Measurements from ENCODE around the gene KIF3A.
"Not testable (repeated sequence)": the region's sequence is repeated elsewhere in the genome, so short reads cannot be mapped to it uniquely, and the experiment has no call there.

KIF3A gene

DNA sequence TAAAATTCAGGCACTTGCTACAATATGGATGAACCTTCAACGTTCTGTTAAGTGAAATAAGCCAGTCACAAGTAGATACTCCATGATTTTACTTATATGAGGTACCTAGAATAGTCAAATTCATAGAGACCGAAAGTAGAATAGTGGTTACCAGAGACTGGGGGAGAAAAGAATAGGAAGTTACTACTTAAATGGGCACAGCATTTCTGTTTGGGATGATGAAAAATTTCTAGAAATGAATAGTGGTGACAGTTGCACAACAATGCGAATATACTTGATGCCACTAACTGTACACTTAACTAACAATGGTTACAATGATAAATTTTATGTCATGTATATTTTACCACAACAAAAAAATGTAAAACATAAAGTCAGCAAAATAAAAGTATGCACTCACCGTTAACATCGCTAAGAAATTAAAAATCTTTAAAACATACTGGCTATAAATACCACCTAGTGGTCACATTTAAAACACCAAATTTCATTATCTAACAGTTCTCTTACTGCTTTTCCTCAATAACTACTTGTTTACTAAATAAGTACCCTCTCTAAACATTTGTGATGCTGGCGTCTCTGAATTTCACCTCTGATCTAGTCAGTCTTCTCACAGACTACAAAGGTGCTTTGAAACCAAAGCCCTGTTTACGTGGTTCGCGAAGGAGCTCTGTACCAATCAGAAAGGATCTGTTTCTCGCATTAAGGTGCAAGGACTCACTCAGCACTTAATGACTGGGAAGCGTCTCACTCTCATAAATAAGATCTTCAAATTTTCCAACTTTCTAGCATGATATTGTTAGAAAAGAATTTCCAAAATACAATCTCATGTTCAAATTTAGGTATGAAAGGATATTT lies 22.7 kb downstream of the KIF3A start:
- DNase-seq: no peak

DNA sequence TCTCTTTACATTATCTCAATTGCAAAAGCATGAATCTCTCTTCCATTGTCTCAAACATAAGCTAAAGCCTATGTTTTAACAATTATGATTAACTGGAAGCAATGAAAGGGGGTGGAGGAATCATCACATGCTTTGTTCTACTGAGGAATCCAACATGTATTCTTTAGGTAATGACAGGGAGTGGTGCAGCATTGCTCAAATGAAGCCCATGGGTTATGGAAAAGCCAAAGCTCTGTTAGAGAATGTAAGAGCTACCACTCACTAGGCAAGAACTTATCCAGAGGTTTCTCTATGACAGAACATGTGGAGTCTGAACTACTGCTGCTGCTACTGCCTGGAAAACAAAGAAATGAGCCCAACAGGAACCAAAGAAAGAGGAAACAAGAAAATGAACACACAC lies 28.7 kb downstream of the KIF3A start:
- no peak for DNase-seq

DNA sequence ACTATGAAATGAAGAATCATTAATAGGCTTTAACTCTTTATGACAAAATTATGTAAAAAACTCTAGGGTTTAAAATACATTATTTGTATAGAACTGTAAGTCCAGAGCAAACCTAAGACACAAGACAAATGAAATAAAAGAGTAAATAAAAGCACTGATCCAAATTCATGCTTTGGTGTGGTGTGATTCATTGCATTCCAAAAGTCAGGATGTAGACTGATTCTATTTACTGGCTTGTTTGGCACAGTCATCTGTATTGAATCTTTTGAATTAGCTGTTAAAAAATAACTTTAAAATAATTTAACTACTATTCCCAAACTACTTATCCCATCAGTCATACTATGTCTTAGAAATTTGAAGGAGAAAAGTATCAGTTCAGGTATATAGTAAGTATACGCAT lies 32.5 kb downstream of the KIF3A start:
- no peak for DNase-seq

DNA sequence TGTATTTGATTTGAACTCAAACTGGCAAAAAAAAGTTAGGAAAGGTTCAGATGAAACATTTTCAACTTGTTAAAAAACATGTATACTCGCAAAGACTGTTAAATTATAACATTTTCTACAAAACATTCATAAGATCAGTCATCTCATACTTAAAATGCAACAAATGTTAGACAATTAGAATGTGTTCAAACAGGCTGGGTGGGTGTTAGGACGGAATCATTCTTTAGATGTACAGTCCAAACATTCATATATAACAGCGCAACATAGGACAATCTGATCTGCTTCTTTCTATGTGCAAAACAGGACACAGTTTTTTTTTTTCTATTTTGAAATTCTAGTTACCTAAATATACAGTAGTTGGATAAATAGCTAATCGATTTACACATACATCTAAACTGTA lies 41.4 kb downstream of the KIF3A start:
- DNase-seq: no peak

DNA sequence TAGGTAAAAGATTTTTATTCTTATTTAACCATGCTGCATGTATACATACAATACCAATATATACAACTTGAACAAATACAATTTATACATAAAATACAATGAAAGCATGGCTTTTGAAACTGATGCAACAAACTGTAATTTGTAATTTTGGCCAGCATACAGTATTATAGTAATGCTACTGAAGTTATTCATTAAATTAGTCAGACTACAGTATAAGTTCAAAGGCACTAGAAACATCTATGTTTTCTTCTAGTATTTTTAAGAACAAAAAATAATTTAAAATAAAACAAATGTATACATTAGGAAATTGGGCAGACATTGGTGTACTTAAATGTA lies 44.7 kb downstream of the KIF3A start:
- DNase-seq: no peak

DNA sequence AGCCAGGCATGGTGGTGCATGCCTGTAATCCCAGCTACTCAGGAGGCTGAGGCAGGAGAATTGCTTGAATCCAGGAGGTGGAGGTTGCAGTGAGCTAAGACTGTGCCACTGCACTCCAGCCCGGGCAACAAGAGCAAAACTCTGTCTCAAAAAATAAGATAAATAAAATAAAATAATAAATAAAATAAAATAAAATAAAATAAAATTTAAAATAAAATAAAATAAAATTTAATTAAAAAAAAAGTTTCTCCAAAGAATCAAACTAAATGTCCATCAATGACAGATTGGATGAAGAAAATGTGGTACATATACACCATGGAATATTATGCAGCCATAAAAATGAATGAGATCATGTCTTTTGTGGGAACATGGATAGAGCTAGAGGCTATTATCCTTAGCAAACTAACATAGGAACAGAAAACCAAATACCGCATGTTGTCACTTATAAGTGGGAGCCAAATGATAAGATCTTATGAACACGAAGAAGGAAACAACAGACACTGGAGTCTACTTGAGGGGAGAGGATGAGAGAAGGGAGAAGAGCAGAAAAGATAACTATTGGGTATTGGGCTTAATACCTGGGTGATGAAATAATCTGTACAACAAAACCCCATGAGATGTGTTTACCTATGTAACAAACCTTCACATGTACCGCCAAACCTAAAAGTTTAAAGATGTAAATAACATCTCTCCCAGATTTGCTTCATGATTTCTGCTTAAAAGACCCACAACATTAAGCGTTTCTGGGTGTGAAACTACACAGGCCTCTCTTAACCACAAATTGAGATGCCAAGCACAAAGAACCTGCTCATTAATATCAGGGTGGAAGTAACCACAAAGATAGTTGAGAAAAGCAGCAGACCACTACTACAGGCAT lies 45.4 kb downstream of the KIF3A start:
- not testable (repeated sequence) for DNase-seq

DNA sequence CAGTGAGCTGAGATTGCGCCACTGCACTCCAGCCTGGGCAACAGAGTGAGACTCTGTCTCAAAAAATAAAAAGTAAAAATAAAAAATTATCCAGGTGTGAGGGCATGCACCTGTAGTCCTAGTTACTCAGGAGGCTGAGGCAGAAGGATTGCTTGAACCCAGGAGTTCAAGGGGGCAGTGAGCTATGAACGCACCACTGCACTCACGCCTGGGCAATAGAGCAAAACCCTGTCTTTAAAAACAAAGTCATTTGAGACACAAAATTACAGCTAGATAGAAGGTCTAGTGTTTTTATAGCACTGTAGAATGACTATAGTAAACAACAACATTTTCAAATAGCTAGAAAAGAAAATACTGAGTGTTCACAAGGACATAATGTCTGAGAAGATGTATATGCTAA lies 47.2 kb downstream of the KIF3A start:
- DNase-seq: no peak

DNA sequence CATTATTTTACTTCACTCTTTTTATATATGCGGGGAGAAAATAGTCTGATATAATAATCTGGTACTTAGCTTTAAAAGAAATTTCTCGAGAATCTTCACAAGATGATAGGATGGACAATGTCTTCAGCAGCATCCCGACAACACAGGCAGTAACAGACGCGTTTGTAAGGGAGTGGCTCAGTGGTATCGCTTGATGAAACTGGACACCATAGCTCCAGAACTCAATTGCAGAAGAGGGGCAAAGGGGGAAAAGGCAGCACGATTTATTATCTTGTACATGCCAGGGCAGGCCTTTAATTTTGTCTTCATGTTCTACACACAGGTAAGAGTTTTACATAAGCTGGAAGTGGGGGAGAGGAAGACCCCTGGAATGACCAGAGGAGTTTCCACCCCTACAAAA lies 47.8 kb downstream of the KIF3A start:
- DNase-seq: no peak

DNA sequence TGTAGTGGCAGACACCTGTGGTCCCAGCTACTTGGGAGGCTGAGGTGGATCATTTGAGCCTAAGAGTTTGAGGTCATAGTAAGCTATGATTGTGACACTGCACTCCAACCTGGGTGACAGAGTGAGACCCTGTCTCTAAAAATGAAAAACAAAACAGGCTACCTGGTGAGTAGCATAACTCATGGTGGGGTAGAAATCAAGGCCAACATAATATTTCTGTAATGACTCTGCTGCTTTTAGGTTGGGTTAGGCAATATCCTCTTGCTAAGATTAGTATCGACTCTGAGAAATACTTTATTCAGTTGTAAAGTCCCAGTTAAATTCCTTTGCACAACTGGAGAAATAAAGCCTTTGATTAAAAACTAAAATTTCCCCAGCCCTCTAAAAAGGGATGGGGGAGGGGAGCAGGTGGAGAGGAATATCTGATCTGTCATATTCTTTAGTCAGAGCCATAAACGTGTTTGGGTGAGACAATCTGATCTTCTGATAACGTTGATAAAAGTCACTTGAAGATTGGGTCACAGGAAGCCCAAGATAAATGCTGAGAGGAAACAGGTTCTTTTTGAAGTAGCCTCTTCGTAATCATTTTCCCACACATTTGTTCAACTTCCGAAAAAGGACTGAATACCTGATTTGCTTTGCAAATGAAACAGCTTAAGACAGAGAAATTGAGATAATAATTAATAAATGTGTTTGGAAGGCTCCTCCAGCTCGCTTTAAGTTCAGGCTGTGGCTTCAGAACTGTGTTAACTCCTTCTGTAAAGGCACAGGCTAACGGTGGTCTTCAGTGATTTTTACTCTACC lies 48.6 kb downstream of the KIF3A start:
- no peak for DNase-seq

DNA sequence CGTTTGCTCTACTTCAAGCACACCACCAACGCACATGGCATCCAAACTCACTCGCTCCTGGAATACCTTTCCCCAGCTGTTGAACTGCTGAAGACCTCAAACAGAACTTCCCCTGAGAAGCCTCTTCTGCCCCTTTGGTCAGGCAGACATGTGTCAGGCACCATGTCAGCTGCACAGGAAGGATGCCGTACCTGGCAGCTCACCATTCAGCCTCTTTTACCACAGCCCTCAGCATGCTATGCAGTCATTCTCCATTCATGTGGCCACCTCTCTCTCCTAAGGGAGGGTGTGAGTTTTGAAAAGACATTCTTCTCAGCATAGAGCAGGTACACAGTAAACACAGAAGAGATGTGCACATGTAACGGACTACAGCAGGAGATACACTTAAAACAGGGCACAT lies 49.4 kb downstream of the KIF3A start:
- DNase-seq: no peak

DNA sequence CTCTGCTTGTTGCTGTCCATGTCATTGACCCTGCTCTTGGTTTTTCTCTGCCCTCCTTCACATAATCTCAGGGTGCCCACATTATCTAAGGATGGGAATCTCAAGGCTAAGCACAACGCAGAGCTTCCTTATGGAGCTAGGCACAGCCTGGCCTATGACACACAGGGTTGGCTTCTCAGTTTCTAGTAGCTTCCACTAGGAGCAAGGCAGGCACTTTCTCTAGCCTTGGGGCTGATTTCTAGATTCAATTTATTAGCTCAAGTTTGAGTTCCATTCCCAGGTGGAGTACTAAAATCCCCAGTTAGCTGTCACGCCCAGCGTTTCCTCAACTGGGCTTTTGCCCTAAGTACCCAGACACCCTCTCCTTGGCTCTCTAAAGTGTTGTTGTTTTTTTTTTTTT lies 51.2 kb downstream of the KIF3A start:
- DNase-seq: no peak

DNA sequence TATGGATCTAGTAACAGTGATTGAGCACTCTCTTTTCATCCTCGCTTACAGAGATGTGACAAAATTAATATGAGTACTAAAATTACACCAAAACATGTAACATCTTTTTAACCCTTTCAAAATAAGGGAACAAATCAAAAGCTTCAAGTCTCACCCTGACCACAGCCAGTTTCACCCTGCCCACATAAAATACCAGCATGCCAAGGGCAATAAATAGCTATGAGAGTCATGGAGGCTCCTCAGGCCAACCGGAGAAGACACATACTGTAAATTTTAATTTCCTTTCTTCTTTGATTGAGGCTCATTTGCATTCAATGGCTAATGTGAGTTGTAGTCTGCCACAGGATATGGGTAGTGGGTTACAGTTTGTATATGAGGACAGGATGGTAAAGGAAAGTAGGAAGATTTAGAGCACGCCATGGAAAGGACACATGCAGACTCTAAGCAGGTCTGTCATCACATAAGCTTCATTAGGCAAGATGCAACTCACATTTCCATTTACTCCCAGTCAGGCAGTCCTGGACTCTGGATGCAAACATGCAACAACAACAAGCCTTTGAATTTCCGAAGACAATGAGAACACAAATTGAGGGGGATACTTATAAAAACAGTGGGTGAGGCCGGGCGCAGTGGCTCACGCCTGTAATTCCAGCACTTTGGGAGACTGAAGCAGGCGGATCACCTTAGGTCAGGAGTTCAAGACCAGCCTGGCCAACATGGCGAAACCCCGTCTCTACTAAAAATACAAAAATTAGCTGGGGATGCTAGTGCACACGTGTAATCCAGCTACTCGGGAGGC lies 52.2 kb downstream of the KIF3A start:
- DNase-seq: no peak

DNA sequence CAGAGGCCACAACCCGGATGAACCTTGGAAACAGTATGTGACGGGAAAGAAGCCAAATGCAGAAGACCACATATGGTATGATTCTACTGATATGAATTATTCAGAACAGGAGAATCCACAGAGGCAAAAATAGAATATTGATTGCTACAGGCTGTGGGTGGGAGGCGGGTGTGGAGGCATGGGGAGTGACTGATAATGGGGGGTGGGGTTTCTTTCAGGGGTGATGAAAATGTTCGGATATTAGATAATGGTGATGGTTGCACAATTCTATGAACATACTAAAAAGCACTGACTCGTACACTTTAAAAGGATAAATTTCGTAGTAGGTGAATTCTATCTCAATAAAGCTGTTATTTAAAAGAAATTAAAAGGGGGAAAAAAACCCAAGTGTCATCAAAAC lies 52.9 kb downstream of the KIF3A start:
- no peak for DNase-seq

DNA sequence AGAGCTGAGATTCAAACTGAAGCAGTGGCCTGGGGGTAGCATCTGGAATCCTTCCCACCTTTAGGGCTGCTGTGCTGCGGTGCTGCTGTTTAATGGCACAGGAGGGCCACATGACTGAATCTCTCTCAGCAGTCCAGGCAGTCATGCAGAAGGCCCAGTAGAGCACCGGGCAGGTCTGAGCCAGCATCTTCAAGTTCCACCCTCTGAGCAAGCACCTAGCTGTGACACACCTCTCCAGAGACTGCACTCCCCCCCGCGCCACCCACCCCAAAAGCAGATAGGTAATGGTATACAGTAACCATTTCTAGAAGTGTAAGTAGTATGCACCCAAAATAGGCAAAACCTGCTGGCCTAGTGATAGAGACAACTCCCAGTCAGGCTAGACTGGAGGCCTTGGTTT lies 55.4 kb downstream of the KIF3A start:
- DNase-seq: no peak

DNA sequence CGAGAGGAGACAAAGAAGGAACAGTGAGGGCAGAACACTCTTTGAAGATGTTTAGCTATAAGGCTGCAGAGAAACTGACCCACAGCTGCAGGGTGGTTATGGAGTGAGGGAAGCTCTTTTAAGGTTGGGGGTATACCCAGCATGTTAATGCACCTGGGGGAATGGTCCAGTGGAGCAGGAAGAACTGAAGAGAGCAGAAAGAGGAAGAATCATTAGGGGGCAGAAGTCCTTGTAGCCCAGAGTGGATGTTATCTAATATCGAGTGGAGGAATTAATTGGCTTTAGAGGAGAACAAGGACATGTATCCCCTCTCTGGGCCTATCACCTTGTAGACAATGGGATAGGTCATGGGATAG lies 55.9 kb downstream of the KIF3A start:
- no peak for DNase-seq

DNA sequence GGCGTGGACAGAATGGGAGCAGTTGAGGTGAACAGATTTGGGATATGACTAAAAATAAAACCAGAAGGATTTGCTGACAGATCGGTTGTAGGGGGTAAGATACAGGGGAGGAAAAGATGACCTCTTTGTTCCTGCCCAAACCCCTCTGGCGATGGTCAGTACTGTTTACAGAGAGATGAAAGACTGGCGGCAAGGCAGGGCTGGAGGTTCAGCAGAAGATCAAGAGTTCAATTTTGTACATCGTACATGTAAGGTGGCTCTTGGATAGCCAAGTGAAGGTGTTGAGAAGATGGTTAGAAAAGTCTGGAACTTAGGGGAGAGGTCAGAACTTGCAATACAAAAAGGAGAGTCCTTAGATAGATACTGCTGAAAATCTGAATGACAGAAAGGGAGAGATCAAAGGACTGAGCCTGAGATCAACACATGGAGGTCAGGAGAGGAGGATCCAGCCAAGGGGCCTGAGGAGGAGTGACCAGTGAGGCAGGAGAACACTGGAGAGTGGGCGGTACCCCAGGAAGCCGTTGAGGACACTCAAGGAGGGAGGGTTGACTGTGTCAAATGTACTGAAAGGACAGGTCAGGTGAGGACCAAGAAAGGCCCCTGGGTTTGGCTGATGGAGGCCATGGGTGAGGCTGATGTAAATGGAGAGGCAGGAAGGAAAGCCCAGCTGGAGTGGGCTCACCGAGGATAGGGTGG lies 56.4 kb downstream of the KIF3A start:
- DNase-seq: no peak

DNA sequence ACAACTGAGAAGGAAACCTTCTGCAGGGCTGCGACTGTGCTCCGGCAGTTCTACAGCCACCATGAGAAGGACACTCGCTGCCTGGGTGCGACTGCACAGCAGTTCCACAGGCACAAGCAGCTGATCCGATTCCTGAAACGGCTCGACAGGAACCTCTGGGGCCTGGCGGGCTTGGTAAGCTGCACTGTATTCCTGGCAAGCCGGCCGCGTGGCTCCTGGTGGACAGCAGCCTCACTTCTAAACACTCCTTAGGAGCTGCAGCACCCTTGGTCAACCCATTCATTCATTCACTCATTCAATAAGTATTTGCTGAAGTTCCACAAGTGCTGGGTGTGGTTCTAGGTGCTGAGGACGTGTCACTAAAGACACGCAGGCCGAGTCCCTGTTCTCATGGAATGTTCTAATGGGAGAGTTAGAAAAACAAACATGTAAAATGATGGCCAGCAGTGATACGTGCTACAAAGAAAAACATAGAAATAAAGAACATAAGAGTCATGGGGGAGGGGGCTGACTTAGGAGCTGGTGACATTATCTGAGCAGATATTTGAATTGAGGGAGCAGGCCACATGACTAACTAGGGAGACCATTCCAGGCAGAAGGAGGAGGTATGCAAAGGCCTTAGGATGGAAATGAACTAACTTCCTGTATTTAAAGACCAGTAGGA lies 57.5 kb downstream of the KIF3A start:
- no peak for DNase-seq

DNA sequence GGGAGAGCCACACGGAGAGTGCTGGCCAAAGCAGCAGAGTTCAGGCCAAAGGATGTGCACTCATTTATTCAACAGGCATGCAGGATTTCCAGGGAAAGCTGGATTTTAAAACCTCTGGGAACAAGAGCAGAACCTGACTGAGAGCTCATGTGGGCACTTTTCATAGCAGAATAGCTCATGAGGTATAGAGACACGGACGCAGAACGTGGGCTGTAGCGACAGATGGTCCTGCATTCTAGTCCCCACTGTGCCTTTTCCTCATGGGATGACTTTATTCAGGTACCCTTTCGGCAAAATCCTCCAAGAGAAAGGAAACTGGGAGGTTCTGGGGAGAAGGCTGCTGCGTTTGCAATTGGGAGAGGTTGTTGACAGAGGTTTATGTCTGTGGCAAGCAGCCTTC lies 58.2 kb downstream of the KIF3A start:
- DNase-seq: no peak

DNA sequence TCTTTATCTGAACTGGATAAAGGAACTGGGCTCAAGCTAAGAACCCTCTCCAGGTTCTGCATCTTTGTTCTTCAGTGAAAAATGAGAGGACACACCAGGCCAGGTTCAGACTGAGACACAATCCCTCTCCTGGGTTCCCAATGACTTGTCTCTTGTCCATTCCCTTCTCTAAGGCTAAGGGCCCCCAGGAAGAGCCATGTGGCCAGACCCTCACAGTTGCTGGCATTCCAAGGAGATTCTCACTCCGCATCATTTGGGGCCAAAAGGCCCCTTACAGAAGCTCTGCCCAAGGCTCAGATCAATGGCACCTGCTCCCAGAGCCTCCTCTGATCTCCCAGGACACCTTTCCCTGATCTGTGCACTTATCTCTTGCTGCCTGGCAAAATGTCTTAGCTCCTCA lies 58.6 kb downstream of the KIF3A start:
- no peak for DNase-seq

DNA sequence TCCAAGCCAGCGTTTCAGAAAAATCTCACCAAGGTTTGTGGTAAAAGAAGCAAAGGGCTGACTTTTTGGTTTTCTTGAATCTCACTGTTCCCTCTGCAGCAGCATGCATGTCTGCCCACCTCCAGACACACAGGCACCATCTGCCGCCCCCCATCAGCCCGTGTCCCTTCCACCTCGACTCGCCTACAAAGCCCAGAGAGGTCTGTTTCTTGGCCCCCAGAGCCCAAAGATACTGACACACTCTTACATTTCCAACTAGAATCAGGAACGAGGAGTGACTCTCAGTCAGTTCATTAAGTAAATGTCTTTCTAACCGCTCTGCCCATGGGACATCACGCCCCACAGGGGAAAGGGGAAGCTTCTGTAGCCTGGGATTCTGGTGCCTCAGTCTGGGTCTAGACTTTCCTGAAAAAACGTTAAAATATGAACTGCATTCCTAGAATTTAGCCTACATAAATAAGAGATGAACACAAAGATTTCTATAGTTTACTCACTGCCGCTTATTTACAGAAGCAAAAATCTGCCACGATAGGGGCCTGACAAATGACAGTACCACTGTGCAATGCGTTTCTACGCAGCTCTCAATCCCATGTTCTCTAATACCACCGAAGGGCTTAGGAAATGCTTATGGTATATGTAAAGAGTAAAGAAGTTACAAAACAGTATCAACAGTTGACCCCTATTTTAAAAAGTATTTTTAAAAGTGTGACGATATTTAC lies 59.5 kb downstream of the KIF3A start:
- DNase-seq: no peak

DNA sequence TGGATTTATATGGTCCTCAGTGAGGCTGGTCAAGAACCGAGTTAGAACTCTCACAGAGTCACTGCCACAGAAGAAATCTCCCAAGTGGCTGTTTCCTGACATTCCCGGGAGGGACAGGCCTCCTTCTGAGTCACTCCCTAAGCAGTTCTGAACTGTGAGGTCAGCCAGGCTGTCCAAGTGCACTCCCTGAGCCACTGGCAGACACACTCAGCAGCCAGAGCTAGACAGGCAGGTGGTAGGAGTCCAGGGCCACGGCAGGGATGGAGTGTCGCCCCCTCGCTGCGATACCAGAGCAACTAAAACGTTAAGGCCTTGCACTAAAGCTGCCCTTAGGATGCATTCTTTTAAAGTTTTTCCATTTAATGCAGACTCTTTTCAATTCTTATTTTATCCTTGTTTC lies 60.2 kb downstream of the KIF3A start:
- DNase-seq: no peak

All from NCI-H2171 (cell line).